NCI-H774 (cell line): ENCODE results near the gene SP3.

Experiments
- DNase-seq: peaks from one replicate; lab custom pipeline; 2025; lab: John Stamatoyannopoulos, UW

Gene SP3

DNA sequence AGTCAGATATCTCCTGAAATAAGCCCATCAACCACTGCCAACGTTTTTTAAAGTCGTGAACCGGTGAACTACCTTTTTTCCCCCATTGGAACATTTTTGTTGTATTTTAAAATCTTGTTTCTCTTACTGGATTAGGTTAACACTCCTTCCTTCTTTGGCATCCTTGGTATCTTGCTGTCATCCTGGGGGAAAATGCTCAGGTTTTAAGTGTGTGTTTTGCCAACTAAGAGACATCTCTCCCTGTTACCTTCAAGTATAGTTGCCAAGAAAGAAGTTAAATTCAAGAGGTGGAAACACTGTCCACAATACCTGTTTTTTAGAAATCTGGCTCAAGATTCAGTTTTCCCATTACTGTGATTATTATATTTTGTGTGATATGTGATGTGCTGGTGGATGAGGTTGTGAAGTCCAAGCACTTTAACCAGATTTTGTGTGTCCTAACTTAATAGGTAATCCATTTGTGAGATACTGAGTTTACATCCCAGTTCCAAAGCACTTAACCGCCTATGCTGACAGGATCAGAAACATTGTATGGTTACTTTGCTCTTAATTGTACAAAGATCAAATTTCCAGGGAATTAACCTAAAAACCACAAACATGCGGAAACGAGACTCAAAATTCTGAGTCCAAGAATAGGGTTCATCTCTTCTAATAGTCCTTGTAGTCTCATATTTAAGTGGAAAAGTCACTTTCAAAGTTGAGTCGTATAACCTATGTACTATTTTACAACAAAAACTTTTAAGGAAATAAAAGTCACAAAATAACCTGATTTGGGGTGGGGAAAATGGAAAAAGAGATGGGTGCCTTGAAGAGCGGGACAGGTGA lies 1.3 kb upstream of the SP3 start:
- DNase-seq, result no peak

GRCh38 chr2:173964565-173965371 lies 405 bp downstream of the SP3 start:
- DNase-seq, result peak; percentile 79

GRCh38 chr2:173963817-173964564 lies 1.2 kb downstream of the SP3 start:
- DNase-seq, result peak; percentile 91

GRCh38 chr2:173963323-173963816 lies 1.8 kb downstream of the SP3 start:
- DNase-seq, result peak; percentile 51

GRCh38 chr2:173962583-173963110 lies 2.5 kb downstream of the SP3 start:
- no peak for DNase-seq

DNA sequence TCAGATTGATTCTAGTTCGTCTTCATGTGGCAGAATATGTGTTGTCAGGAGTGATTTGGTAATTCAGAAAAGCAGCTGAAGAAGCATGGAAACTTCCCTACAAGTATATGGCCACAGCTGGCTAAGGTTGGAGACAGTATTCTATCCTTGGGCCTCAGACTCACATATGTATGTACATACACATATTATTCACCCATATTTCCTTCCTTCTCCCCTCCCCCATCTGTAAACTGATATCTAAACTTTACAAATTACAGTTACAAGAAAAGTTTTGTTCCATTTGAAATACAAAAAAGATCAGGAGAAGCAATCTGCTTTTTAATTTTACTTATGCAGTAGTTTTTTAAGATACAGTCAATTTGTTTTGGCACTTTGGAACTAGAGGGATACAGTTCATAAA lies 3.1 kb downstream of the SP3 start:
- DNase-seq, result no peak

DNA sequence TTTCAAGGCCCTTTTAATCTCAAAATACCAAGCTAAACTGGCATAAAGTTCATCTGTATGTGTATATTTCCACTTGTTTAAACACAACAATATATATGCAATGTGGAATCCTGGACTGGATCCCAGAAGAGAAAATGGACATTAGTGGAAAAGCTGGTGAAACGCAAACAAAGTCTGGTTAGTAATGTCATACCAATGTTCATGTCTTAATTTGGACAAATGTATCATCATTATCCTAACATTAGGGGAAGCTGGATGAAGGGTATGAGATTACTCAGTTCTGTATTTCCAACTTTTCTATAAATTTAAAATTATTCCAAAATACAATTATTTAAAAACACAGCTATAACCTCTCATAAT lies 3.8 kb downstream of the SP3 start:
- DNase-seq, result no peak

- DNase-seq, result no peak
These were observed 5.3 kb downstream of the SP3 start for GRCh38 chr2:173959909-173960308.

DNA sequence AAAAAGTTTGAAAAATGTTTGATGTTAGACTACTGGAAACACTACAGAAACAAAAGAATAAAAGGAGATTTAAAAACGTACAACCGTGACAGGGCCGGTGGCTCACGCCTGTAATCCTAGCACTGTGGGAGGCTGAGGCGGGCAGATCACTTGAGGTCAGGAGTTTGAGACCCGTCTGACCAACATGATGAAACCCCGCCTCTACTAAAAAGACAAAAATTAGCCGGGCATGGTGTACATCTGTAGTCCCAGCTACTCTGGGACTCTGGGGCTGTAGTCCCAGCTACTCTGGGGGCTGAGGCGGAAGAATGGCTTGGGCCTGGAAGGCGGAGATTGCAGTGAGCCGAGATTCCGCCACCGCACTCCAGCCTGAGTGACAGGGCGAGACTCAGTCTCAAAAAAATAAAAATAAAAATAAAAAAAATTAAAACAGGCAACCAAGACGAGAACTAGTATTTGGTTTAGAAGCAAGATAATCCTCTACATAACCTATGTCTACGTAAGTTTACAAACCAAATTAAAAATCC lies 5.8 kb downstream of the SP3 start:
- DNase-seq, result no peak

GRCh38 chr2:173958198-173958846 lies 6.9 kb downstream of the SP3 start:
- DNase-seq, result no peak

DNA sequence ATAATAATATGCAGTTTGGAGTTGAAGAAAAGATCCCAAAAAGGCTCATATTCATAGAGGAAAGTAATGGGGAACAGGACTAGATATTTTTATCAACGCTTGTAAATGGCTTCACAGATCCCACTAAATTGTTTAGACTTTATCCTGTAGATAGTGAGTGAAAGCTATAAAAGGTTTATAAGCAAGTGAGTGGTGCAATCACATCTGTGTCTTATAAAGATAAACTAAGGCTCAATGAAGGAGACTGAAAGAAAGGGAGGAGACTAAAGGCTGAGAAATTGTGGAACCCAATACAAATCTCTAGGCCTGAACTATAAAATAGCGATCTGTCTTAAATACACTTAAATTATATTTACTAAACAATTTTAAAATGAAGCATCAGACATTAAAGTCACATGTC lies 7.7 kb downstream of the SP3 start:
- DNase-seq, result no peak

DNA sequence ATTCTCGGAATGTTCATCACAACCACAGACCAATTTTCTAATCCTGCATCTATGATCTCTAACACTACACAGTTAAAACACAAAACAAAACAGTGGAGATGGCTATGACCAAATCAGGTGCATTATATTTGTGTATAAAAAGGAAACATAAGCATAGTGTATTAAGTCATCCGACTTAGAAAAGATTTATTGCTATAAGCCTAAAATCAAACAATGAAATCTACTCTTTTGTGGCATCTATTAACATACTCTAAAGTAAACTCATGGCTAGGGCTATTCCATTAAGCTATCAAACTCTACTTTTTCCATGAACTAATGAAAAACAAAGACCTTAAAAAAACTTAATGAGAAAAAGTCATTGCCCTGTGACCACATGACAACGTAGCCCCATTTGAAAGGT lies 8.7 kb downstream of the SP3 start:
- no peak for DNase-seq

DNA sequence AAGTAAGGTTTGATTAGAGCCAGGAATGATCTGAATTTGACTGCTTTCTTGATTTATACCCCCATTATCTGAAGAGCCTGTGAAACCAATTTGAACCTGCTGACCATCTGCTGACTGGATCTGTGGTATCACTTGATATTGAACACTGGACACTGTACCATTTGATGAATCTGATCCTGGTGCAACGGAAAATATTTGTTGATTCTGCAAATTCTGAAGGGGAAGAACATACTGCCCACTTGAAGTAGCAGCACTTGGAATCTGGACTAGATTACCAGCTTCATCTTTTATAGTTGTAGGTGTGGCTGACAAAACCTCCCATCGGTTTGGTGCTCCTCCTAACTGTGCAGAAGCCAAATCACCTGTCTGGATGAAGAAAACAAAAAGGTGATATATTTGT lies 9.3 kb downstream of the SP3 start:
- no peak for DNase-seq

DNA sequence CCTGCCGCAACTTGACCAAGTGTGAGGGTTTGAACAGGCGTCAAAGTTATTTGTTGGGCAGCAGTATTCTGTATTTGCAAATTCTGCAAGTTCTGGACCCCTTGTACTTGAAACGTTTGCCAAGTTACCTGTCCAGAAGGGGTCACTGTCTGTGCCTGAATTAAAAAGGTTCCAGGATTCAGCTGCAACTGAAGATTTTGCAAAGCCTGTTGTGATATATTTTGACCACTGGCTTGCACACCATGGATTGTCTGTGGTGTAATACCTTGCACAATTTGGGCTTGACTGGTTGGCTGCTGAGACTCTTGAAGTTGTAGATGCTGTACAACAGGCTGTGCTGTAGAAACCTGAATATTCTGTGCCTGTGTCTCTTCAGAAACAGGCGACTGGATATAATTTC lies 10.2 kb downstream of the SP3 start:
- no peak for DNase-seq

DNA sequence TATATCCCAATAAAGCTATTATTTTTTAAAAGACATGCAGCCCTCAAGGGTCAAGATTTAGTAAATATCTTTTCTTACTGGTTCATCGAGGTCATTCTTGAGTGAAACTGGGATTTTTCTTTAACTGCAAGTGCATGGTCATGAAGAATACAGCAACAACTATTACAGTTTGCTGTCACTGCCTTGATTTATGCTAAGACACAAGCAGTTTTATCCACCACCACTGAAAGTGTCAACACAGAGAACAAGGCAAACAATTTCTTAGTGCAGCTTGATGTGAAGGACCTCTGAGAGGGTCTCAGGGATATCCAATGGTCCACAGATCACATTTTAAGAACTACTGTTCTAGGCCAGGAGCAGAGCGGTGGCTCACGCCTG lies 12.1 kb downstream of the SP3 start:
- DNase-seq, result no peak

DNA sequence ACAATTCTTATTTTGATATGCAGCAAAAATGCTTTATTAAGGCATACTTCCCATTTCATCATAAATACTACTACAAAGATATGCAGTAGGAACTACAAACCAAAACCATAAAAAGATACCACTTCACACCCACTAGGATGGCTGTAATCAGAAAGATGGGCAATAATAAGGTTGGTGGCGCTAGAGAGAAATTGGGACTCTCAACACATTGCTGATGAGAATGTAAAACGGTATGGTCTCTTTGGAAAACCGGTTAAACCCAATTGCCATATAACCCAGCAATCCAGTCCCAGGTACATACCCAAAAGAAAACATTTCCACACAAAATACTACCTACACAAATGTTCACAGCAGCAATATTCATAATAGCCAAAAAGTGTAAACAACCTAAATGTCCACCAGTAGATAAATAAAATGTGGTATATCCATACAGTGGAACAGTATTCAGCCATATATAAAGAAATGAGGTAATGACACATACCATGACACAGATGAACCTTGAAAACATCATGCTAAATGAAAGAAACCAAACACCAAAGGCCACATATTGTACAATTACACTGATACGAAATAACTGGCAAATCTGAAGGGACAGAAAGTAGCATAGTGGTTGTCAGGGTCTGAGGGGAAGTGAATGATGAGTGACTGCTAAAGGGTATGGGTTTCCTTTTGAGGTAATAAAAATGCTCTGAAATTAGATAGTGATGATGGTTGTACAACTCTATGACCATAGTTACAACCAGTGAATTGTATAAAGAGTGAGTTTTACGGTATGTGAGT lies 12.7 kb downstream of the SP3 start:
- DNase-seq, result no peak

DNA sequence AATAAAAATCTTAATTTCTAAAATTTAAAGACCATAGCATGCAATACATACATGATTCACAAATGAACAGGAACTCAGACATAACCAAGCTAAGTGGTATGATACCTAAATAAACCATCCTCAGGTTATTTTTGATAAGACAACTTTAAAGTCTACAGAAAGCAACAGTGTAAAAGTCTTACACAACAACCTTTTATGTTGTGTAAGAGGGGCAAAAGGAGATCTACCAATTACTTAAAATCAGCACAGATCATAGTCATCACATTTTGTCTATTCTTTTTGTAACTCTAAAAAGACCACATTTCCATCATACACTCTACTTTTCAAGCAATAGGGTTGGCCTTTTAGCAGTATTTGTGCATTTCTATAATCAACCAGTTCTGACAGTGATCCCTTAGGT lies 16.3 kb downstream of the SP3 start:
- DNase-seq, result no peak

- no peak for DNase-seq
These were observed 17.0 kb downstream of the SP3 start for GRCh38 chr2:173948198-173948597.

DNA sequence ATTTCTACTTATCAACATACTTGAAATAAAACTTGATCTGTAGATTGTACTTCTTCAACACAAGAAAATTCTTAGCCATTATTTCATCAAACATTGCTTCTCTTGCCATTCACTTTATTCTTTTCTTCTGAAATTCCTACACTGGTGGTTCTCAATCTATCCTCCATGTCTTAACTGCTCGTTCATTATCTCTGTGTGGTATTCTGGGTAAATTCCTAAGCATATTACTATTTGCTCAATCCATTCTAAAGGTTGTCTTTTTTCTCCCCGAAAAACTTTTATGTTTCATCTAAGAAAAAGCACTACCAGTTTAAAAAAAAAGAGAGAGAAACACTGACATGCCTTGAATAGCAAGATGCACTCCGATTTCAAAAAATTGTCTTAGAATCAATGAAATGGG lies 18.0 kb downstream of the SP3 start:
- DNase-seq, result no peak

- DNase-seq, result no peak
These were observed 21.4 kb downstream of the SP3 start for GRCh38 chr2:173943738-173944137.
